SHP77 (cell line): ENCODE data around the gene C2orf80.
"Not testable (repeated sequence)": the region's sequence is repeated elsewhere in the genome, so short reads cannot be mapped to it uniquely, and the experiment has no call there.

ENCODE experiments used
- DNase-seq, 2 experiments: peaks; one replicate each; lab custom pipeline; 2025; lab: John Stamatoyannopoulos, UW

The C2orf80 gene

GRCh38 chr2:208189810-208190503 lies at the start of gene C2orf80:
Gene C2orf80, minus strand, starts transcription at chr2:208190030. Its CDS starts 3,044 bp downstream, at chr2:208186986.
- DNase-seq, result no peak

- no peak for DNase-seq
Measured at GRCh38 chr2:208235860-208236259, 46.0 kb upstream of the C2orf80 start.

DNA sequence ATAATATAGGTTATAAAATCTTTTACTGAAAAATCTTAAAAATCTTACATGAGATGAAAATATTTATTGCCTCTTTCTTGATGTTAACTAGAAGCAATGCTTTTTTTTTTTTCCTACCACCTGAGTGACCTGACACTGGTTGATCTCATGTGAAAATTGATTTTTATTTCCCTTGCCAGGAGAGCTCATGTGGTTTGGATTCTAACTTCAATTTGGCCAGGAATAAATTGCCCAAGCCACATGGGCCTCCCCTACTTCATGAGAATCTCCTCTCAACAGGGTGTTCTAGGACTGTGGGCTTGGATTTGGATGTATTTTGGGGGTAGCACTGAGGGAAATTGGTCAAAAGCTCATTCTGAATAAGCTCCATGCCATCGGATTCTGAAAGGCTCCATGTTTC lies 45.0 kb upstream of the C2orf80 start:
- DNase-seq, result no peak

DNA sequence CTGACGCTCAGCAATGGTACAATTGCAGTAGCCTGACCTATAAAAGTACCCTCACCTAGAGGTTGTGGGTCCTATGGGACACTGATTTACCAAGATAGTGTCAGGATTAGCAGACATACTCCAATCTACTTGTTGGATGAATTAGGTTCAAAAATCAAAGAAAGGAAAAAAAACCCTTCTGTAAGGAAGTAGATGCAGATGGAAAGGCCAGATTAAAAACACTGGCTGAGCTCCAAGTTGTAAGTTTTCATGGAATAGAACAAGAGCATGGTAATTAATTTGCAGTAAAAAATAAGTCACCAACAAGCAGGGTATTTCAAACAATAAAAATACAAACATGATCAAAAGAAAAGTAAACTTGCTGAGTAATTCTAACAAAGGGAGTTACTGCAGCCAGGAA lies 38.6 kb upstream of the C2orf80 start:
- no peak for DNase-seq

- no peak for DNase-seq
Measured at GRCh38 chr2:208227581-208228232, 37.9 kb upstream of the C2orf80 start.

- DNase-seq, result no peak
Measured at GRCh38 chr2:208224802-208225201, 35.0 kb upstream of the C2orf80 start.

- DNase-seq, result no peak
Measured at GRCh38 chr2:208222351-208222750, 32.5 kb upstream of the C2orf80 start.

GRCh38 chr2:208221873-208222272 lies 32.0 kb upstream of the C2orf80 start:
- DNase-seq, result not testable (repeated sequence)

DNA sequence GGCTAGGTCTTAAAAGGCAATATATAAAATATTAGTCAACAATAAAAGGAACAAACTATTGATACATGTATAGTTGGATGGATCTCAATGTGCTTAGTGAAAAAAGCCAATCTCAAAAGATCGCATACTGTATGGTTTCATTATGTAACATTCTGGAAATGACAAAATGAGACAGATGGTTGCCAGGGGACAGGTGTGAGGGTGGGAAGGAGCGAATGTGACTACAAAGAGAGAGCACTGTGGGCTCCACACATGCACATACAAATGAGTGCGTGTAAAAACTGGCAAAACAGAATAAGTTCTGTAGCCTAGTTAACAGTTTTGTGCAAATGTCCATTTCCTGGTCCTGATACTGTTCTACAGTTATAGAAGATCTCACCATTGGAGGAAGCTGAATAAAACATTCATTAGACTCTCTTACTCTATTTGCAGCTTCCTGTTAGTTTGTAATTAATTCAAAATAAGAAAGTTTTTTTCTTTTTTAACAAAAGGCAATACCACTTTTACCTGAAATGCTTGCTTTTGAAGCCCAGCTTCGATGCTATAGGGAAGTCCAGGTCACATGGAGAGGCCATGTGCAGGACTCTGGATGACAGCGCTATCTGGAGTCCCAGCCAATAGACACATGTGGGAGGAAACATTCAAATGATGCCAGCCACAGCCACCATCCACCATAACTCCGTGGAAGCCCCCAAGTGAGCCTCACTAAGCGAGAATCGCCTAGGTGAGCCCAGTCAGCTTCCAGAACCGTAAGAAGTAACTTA lies 21.0 kb upstream of the C2orf80 start:
- DNase-seq, result no peak

DNA sequence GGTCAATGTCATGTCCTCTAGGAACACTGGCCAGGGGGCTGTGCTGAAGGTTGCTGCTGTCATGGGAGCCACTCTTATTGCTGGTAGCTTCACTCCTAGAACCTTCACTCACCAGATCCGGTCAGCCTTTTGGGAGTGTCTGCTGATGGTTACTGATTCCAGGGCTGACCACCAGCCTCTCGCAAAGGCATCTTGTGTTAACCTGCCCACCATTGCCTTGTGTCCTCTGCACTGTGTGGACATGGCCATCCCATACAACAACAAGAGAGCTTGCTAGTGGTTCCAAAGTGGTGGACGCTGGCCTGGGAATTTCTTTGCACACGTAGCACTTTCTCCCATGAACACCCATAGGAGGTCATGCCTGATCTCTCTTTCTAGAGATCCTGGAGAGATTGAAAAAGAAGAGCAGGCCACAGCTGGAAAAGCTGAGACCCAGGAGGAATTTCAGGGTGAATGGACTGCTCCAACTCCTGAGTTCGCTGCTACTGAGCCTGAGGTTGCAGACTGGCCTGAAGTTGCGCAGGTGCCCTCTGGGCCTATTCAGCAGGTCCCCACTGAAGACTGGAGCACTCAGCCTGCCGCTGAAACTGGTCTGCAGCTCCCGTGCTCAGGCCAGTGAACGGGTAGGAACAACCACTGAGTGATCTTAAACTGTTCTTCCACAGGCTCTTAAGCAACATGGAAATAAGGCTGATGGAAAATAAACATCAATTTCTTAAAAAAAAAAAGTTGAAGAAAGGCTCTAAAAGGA lies 18.7 kb upstream of the C2orf80 start:
- DNase-seq, result no peak

- no peak for DNase-seq
Measured at GRCh38 chr2:208207769-208208168, 17.9 kb upstream of the C2orf80 start.

DNA sequence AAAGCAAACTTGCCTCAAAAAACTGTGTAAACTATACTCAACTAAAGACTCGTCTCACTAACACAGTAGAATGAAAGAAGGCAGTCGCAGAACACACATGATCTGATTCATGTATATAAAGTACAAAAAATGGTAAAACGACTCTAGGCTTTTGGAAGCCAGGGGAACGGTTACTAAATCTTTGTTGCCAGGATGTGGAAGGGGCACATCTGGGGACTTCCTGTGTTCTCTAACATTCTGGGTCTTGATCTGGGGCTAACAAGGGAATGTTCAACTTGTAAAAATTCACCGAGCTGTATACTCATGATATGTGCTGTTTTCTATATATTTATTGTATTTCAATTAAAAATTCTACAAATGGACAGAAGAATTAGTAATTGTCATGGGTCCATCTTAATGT lies 14.3 kb upstream of the C2orf80 start:
- no peak for DNase-seq

- DNase-seq, result no peak
Measured at GRCh38 chr2:208195531-208195930, 5.7 kb upstream of the C2orf80 start.

DNA sequence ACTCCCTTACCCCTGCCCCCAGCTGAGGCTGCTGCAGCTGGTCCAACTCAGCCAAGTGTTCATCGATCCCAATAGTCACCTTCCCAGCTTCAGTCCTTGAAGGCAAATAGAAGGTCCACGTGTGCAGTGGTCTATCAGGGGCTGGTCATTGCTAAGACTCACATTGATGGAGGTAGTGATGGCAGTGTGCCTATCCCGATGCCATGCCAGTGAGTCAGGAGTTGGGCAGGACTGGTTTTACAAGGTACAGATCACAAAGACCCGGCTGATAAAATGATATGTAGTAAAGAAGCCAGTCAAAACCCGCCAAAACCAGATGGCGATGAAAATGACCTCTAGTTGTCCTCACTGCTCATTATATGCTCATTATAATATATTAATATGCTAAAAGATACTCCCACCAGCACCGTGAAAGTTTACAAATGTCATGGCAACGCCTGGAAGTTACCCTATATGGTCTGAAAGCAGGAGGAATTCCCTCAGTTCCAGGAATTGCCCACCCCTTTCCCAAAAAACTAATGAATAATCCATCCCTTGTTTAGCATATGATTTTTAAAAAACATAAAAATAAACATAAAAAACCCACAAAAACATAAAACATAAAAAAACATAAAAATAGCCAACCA lies 2.9 kb upstream of the C2orf80 start:
- no peak for DNase-seq

DNA sequence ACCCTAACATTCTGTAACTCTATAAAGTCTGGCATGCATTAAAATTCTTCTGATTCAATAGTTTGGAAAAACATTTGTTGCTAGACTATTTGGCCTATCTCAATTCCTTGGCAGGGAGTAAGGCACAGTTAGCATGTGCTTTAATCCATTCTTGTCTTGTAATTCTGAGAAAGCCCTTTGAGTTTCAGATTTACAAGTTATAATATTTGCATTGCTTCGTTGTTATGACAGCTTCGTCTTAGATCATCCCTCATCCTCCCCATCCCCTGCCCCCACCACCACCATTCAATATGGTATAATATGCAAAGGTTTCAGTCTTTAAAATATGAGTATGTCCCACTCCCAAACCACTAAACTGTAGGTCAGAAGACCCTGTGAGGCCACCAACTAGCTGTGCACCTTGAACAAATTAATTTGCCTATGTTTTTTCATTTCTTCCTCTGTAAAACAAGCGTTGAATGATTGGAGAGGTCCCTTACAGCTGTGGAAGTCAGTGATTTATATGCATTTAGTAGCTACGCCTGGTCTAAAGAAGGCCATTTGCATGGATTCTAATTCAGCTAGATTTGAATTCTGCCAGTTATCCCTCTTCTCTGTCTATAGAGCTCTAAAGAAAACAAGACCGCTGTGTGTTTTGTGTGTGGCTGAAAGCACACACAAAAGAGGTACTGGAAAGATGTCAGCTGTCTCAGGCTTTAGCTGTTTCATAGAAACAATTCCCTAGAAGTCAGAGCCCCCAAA lies 591 bp downstream of the C2orf80 start:
- DNase-seq, result no peak

DNA sequence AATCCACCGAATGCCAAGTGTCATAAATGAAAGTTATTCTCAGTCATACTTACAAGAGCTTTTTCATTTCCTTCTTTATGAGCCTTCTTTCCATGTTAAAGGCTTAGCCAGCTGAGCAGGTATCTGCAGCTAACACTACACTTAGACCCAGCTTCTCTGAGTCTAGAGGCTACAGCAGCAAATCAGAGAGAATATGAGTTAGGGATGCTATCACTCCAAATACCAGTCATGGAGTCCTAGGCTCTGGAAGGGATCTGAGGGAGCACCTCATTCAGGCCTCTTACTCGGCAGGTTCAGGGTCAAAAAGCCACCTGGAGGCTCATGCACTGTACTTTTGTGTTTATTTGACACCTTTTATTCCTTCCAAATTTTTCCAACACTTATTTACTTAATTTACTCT lies 2.9 kb downstream of the C2orf80 start:
- DNase-seq, result no peak

GRCh38 chr2:208186465-208186864 lies 3.4 kb downstream of the C2orf80 start:
- no peak for DNase-seq

DNA sequence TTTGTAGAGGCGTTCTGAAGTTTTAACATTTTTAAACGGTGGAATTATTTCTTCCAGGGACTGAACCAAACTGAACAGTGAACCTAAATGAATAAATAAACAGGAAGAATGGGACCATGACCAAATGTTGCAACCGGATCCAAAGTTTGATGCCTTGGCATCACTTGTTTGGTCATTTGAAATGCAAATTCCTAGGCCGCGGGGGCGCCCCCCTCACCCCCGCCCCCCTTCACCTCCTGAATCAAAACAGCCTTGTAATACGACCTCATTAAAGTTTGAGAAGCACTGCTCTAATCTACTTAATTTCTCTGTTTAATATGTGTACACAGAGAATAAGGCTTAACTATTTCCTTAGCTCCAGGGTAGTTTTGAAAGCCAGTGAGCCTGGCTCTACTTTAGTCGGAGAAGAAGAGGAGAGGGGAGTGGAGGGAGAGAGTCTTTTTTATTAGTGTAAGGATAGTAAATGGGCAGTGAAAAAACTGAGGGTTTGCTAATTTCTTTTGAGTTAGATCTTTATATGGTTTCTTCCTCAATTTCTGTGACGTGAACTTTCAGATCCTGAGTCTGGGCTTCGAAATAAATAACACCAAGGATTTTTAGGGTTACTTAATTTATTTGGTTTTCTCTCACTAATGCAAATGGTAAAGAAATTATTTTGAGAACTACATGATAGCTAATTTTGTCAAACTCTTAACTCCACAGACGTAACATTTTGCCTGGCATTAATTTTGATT lies 5.7 kb downstream of the C2orf80 start:
- no peak for DNase-seq

DNA sequence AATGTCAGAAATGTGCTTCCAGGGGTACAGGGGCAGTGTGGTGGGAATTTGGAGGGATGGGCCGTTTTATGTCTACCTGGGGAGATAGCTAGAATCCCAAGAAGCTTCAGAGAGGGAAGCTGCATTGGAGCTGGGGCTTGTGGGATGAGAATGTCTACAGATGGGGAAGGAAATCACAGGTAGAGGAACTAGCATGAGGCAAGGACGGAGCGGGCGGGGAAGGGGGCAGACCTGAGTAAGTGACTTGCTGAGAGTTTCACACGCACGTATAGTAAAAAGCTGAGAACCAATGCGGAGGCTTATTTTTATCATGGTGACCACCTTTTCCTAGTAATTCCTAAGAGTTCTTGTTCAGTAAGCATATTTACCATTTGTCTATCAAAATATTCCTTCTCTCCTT lies 6.3 kb downstream of the C2orf80 start:
- DNase-seq, result no peak

DNA sequence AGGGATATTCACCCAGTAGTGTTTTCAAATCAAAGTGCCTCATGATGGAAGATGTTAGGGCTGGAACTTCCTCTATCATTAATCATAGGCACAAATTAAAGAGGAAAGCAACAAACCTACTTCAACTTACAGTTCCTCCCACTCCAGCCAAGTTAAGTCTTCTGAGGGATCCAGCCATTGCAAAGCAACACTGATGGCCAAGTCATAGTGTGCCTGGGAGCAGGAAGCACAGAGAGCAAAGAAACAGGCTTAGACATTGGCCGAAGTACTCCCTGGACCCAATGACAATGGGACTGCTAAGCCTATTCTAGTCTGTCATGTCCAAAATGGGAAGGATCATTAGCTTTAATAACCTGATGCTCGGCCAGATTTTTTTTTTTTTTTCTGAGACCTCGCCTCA lies 7.0 kb downstream of the C2orf80 start:
- DNase-seq, result no peak
